ENCODE data around the gene SELENON. TPM values are rescaled to one million over a fixed set of nuclear protein-coding genes. Genes with fewer than 3 reads are reported as not detected.
A peak's percentile ranks its signal among the peaks of the same experiment; 100 is the strongest.

The SELENON gene
- total and polyA plus RNA-seq, 2 of the 4 experiments (the other 2 are of a cell fraction): 9.1 to 114 TPM

DNA sequence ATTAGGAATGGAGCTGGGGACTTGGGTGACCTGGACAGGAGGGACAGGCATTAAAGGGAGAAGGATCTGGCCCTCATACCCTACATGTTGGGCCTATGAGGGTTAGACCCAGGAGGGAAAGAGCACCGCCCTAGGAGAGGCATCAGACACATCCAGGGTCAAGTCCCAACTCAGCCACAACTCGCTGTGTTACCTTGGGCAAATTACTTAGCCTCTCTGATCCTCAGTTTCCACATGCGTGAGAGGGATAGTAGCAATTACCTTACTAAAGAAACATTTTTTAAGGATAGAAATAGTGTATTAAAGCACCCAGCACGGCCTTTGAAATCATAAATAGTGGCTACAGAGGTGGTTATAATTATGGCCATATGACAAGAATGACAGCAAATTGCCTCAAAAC, 20.1 kb upstream of the SELENON start:
- H3K27me3 ChIP-seq (ENCODE audit: control insufficient read depth, insufficient read depth, low read length): no peaks in the 10 kb centered on the region
- TF ChIP-seq POLR2A (IDR thresholded peaks at IDR 0.05; ENCODE audit: low read depth, low read length): no peak
- TF ChIP-seq MXI1 (IDR thresholded peaks at IDR 0.05; ENCODE audit: borderline replicate concordance, low read depth, low read length): no peak
- no peak for TF ChIP-seq RAD21 (IDR thresholded peaks at IDR 0.05; ENCODE audit: low read length)
- TF ChIP-seq BHLHE40 (IDR thresholded peaks at IDR 0.05; ENCODE audit: low read depth, low read length): no peak
- no peak for TF ChIP-seq RFX5 (IDR thresholded peaks at IDR 0.05; ENCODE audit: low read depth, low read length)
- TF ChIP-seq RCOR1 (IDR thresholded peaks at IDR 0.05; ENCODE audit: insufficient replicate concordance, low read length): no peak
- TF ChIP-seq MAZ (IDR thresholded peaks at IDR 0.05; ENCODE audit: borderline replicate concordance, low read depth, low read length): no peak
- TF ChIP-seq, protein P1, sequence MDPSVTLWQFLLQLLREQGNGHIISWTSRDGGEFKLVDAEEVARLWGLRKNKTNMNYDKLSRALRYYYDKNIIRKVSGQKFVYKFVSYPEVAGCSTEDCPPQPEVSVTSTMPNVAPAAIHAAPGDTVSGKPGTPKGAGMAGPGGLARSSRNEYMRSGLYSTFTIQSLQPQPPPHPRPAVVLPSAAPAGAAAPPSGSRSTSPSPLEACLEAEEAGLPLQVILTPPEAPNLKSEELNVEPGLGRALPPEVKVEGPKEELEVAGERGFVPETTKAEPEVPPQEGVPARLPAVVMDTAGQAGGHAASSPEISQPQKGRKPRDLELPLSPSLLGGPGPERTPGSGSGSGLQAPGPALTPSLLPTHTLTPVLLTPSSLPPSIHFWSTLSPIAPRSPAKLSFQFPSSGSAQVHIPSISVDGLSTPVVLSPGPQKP (IDR thresholded peaks at IDR 0.05; ENCODE audit: borderline replicate concordance, low read depth, low read length): no peak
- no peak for TF ChIP-seq CHD1 (IDR thresholded peaks at IDR 0.05; ENCODE audit: low read depth, low read length)
- H4K8ac ChIP-seq (ENCODE audit: low read depth in 2 of 2, low read length in 2 of 2): no peak overlapping the region
- H3K9me1 ChIP-seq (ENCODE audit: insufficient read depth, low read length): 0 out of 2 replicates have a peak, but pooled peaks cover 2% of the 10 kb centered on the region
- no peak overlapping the region for H3K4ac ChIP-seq (ENCODE audit: low read depth, low read length)
- BruUV-seq (replicated peaks): no TSS peak
- CTCF ChIA-PET: no interaction called here
- H3K14ac ChIP-seq (replicated peaks; ENCODE audit: low read depth, low read length): no peak overlapping the region
- H3K36me3 ChIP-seq (ENCODE audit: control insufficient read depth, insufficient read depth, low read length): peaks cover 19% of the 10 kb centered on the region; the same call in 1 of the 2 replicates
- no peak overlapping the region for H3K4me3 ChIP-seq (ENCODE audit: insufficient read depth, low read depth, low read length)
- no peaks in the 10 kb centered on the region for H3K9me3 ChIP-seq (ENCODE audit: control insufficient read depth, insufficient read depth, low read length)
- H2BK5ac ChIP-seq (ENCODE audit: low read depth, low read length, poor library complexity, severe bottlenecking): no peak overlapping the region
- no CpG with 5 or more reads among the region's 4 CpGs for WGBS, 2 experiments (ENCODE audit: extremely low coverage in 2 of 2, insufficient read length in 1 of 2)
- no peak overlapping the region for H3K4me2 ChIP-seq (ENCODE audit: low read depth, low read length)
- DNase-seq: no peak
- in situ Hi-C loops (cut with MboI; ENCODE audit: low sequenced_read_pairs) (no loop called here), intact Hi-C loops (cut with micrococcal nuclease) (no loop called here), dilution Hi-C loops (cut with HindIII; ENCODE audit: low sequenced_read_pairs, unreplicated experiment) (no loop called here)
- H3K18ac ChIP-seq (ENCODE audit: low read depth, low read length): no peak overlapping the region
- ATAC-seq (ENCODE audit: low read depth): no peak
- H3K23ac ChIP-seq (ENCODE audit: low read depth, low read length): 0 out of 2 replicates have a peak overlapping the region, but pooled peaks have one; percentile 19
- no peak overlapping the region for H2BK20ac ChIP-seq (ENCODE audit: low read depth, low read length)
- no peaks in the 10 kb centered on the region; the same call in 1 of the 2 replicates for H4K20me1 ChIP-seq (ENCODE audit: insufficient read depth, low read length)
- POLR2A ChIA-PET (ENCODE audit: unreplicated experiment): no interaction called here
- no peaks in the 10 kb centered on the region for H3K79me1 ChIP-seq (ENCODE audit: low read depth in 1 of 2, low read length in 2 of 2)
- H4K5ac ChIP-seq (ENCODE audit: low read depth, low read length): no peak overlapping the region
- H3K9ac ChIP-seq (ENCODE audit: low read depth, low read length): no peak overlapping the region
- H2AK5ac ChIP-seq (ENCODE audit: low read depth, low read length): no peak overlapping the region
- no peak overlapping the region for H3K27ac ChIP-seq (ENCODE audit: insufficient read depth, low read length)
- H2AFZ ChIP-seq (replicated peaks; ENCODE audit: low read length, poor library complexity): no peak overlapping the region
- H4K91ac ChIP-seq (ENCODE audit: insufficient read depth, low read depth, low read length): no peak overlapping the region
- H3K4me1 ChIP-seq (ENCODE audit: control insufficient read depth, insufficient read depth, low read length): peaks cover 9% of the 10 kb centered on the region
- H2BK15ac ChIP-seq (ENCODE audit: low read depth, low read length): no peak overlapping the region
- peak overlapping the region; percentile 23 for H2AK9ac ChIP-seq (replicated peaks; ENCODE audit: low read depth, low read length, poor library complexity)
- no peak overlapping the region for H3K56ac ChIP-seq (ENCODE audit: extremely low read depth, insufficient read depth, low read length)
- H2BK120ac ChIP-seq (ENCODE audit: low read depth, low read length): no peak overlapping the region
